GM12801 (cell line): Measurements from ENCODE around the gene ERLIN1.

Experiments
- CTCF ChIP-seq: IDR thresholded peaks from one replicate; pipeline ENCODE4 v1.5.1; 2011; ENCODE audit warnings: control low read depth; ENCODE audit not compliant: insufficient read length; ENCODE audit errors: extremely low read depth

The ERLIN1 gene

DNA sequence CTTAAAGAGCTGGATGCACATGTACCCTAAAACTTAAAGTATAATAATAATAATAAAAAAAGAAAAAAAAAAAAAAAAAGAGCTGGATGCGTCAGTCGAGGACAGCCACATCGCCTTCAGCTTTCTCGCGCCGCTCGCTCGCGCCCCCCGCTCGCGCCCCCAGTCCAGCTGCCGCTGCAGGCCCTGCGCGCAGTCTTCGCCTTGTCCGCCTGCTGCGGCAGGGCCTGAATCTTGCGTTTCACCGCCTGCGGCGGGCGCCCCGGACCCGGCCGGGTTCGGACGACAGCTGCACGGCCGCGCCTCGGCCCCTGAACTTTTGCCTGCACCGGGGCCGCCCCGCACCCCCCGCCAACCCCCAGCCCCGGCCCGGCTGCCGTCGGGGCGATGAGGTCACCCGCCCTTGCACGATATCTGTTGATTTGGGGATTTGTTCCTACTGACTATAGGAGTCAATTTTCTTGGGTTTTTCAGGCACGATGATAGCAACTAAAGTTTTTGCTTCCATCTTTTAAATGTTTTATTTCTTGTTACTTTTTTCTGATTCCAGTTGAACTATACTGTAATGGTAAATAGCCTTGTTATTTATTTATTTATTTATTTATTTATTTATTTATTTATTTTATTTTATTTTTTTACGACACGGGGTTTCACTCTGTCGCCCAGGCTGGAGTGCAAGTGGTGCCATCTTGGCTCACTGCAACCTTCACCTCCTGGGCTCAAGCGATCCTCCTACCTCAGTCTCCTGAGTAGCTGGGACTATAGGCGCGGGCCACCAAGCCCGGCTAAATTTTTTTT, 70.7 kb downstream of the ERLIN1 start:
- TF ChIP-seq CTCF = no peak

DNA sequence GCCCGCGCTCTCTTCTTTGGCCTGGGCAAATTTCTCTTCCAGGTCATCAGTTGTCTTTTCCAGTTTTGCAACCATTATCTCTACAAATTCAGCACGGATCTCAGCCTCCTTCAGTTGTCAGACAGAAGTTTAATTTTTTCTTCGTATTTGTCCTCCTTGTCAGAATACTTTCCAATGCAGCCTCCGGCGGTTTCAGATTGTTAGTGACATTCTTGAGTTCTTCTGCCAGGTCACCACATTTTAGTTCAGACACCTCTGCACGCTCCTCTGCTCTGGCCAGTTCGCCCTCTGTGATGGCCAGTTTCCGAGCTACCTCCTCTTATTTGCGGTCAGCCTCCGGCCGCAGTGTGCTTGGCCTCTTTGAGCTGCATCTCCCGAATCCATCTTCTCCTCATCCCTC, 71.4 kb downstream of the ERLIN1 start:
- no peak for TF ChIP-seq CTCF

GRCh38 chr10:100109670-100110069, 76.2 kb downstream of the ERLIN1 start:
- no peak for TF ChIP-seq CTCF

DNA sequence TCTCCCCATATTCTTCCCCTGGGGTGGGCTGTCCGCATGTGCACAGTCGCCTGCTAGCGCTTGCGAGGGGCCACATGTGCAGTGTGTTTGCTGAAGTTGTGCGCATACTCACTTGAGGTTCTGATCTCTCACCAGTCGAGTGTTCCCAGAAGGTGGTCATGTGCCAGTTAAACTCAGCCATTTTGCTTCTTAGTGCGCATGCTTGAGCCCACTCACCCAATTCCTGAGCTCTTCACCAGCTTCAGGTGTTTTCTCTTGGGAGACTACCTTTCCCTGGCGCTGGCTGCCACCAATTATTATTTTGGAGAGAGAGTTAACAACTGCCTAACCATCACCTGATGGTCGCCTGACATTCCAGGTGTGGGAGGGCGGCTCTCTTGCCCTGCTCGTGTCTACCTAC, 79.0 kb downstream of the ERLIN1 start:
- no peak for TF ChIP-seq CTCF

DNA sequence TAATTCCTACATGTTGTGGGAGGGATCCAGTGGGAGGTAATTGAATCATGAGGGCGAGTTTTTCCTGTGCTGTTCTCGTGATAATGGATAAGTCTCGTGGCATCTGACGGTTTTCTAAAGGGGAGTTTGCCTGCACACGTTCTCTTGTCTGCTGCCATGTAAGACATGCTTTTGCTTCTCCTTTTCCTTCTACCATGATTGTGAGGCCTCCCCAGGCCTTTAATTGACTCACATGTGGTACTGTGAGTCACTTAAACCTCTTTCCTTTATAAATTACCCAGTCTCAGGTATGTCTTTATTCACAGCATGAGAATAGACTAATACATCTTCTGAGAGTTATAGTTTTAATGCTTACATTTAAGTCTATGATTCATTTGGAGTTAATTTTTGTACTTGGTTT, 81.5 kb downstream of the ERLIN1 start:
- no peak for TF ChIP-seq CTCF

GRCh38 chr10:100103581-100103980, 82.2 kb downstream of the ERLIN1 start:
- TF ChIP-seq CTCF = no peak

- no peak for TF ChIP-seq CTCF
Observed at GRCh38 chr10:100101192-100102076, 84.4 kb downstream of the ERLIN1 start.
